HCT116 (cell line): ENCODE results near the gene CRYGN. TPM values are rescaled to one million over a fixed set of nuclear protein-coding genes. Genes with fewer than 3 reads are reported as not detected.

Source experiments
- ATAC-seq: fragments of 200-7000 bp; cut with Tn5 transposase; 2 replicates; pipeline ENCODE4 v1.9.1; 2020; ENCODE audit warnings: mild to moderate bottlenecking, moderate library complexity
- BruUV-seq: library from RNA; stranded (reverse); fragments of 400-500 nt; replicated peaks from 2 replicates; lab custom pipeline; 2021; lab: Mats Ljungman, UMichigan
- CTCF ChIA-PET: fragments of 300-600 bp; sonication (Branson Sonifier 250); formaldehyde crosslinking; loops from one replicate; lab custom pipeline; 2021; ENCODE audit warnings: antibody characterized with exemption; lab: Charles Lee
- POLR2A ChIA-PET: fragments of 300-600, 350-600 bp; sonication (Branson Sonifier 250); formaldehyde crosslinking; loops from one replicate; lab custom pipeline; 2021; ENCODE audit warnings: antibody characterized with exemption; lab: Charles Lee
- RAD21 ChIA-PET, 2 experiments: fragments of 300-600 bp; sonication (Branson Sonifier 250); formaldehyde crosslinking; loops; one replicate each; lab custom pipeline; 2023; ENCODE audit warnings: low total read pairs in 2 of 2; ENCODE audit not compliant: uncharacterized antibody in 2 of 2, unreplicated experiment in 2 of 2, low non-redundant PET in 1 of 2; lab: Charles Lee
- DNase-seq: peaks from one replicate; pipeline ENCODE4 v3.0.0-alpha.2; 2010; ENCODE audit warnings: low read depth, low spot score
- H2AFZ ChIP-seq: fragments of 200-600 bp; shearing (Covaris generic), sonication (generic); 2 replicates; pipeline ENCODE4 v1.6.1; 2017; ENCODE audit warnings: low read depth, mixed run types, mixed read lengths, antibody characterized with exemption, low read length; ENCODE audit not compliant: poor library complexity, severe bottlenecking
- H3K27ac ChIP-seq: 2 replicates; pipeline ENCODE4 v1.5.1; 2012; ENCODE audit warnings: low read depth, low read length
- H3K27me3 ChIP-seq: fragments of 200-600 bp; sonication (generic); 2 replicates; pipeline ENCODE4 v1.6.1; 2016; ENCODE audit warnings: mixed run types, low read length, mixed read lengths; ENCODE audit not compliant: insufficient read depth
- H3K36me3 ChIP-seq, 2 experiments: fragments of 200-500 bp in 1 of 2; fragments of 200-600 bp in 1 of 2; sonication (Bioruptor generic) in 1 of 2; sonication (generic) in 1 of 2; 2 replicates each; pipeline versions ENCODE4 v1.5.1 to v1.6.1; 2014 to 2016; ENCODE audit warnings: low read length in 2 of 2, inconsistent platforms in 1 of 2, mixed read lengths in 1 of 2, mixed run types in 1 of 2; ENCODE audit not compliant: insufficient read depth in 2 of 2, control insufficient read depth in 1 of 2
- H3K4me1 ChIP-seq, 2 experiments: fragments of 200-600 bp in 1 of 2; sonication (generic) in 1 of 2; 2 replicates each; pipeline versions ENCODE4 v1.5.1 to v1.6.1; 2012 to 2017; ENCODE audit warnings: low read length in 2 of 2, inconsistent platforms in 1 of 2, mild to moderate bottlenecking in 1 of 2, mixed read lengths in 1 of 2, mixed run types in 1 of 2, moderate library complexity in 1 of 2; ENCODE audit not compliant: insufficient read depth in 2 of 2, control insufficient read depth in 1 of 2
- H3K4me2 ChIP-seq: fragments of 200-600 bp; sonication (generic); 2 replicates; pipeline ENCODE4 v1.6.1; 2017; ENCODE audit warnings: mixed run types, low read length, mixed read lengths
- H3K4me3 ChIP-seq, 2 experiments: fragments of 200-600 bp in 1 of 2; sonication (generic) in 1 of 2; replicated peaks in 1 of 2; 2 replicates each; pipeline ENCODE4 v1.5.1; 2011 to 2016; ENCODE audit warnings: low read length in 2 of 2, control low read depth in 1 of 2, low read depth in 1 of 2, mild to moderate bottlenecking in 1 of 2, mixed read lengths in 1 of 2, mixed run types in 1 of 2
- H3K79me2 ChIP-seq: fragments of 200-600 bp; sonication (generic); 2 replicates; pipeline ENCODE4 v1.6.1; 2017; ENCODE audit warnings: mild to moderate bottlenecking, mixed run types, low read length, moderate library complexity, mixed read lengths; ENCODE audit not compliant: insufficient read depth
- H3K9ac ChIP-seq: fragments of 200-600 bp; sonication (generic); 2 replicates; pipeline ENCODE4 v1.6.1; 2016; ENCODE audit warnings: low read length, mixed read lengths
- H3K9me2 ChIP-seq: fragments of 200-600 bp; sonication (generic), shearing (Covaris generic); 2 replicates; pipeline ENCODE4 v1.6.1; 2017; ENCODE audit warnings: mixed run types, mild to moderate bottlenecking, moderate library complexity; ENCODE audit not compliant: insufficient read depth
- H3K9me3 ChIP-seq, 2 experiments: fragments of 200-500 bp in 1 of 2; fragments of 200-600 bp in 1 of 2; sonication (Bioruptor generic) in 1 of 2; sonication (generic) in 1 of 2; 2 replicates each; pipeline ENCODE4 v1.6.1; 2014 to 2017; ENCODE audit warnings: low read length in 2 of 2, mixed read lengths in 2 of 2, inconsistent platforms in 1 of 2, low read depth in 1 of 2, mild to moderate bottlenecking in 1 of 2, mixed run types in 1 of 2, moderate library complexity in 1 of 2; ENCODE audit not compliant: control insufficient read depth in 1 of 2, insufficient read depth in 1 of 2
- H4K20me1 ChIP-seq: fragments of 200-600 bp; sonication (generic), shearing (Covaris generic); 2 replicates; pipeline ENCODE4 v1.6.1; 2017; ENCODE audit warnings: mixed run types, mild to moderate bottlenecking, moderate library complexity; ENCODE audit not compliant: insufficient read depth
- ELF1 ChIP-seq: IDR thresholded peaks from 2 replicates; pipeline ENCODE4 v1.6.1; 2012; ENCODE audit warnings: low read depth, borderline replicate concordance
- JUND ChIP-seq: IDR thresholded peaks from 2 replicates; pipeline ENCODE4 v1.6.1; 2012
- POLR2A ChIP-seq: IDR thresholded peaks from 2 replicates; pipeline ENCODE4 v1.7.0; 2011; ENCODE audit warnings: borderline replicate concordance; ENCODE audit not compliant: insufficient read depth, insufficient read length; ENCODE audit errors: extremely low read depth
- RAD21 ChIP-seq: IDR thresholded peaks from 2 replicates; pipeline ENCODE4 v1.6.1; 2012; ENCODE audit warnings: low read depth, mild to moderate bottlenecking
- REST ChIP-seq: IDR thresholded peaks from 2 replicates; pipeline ENCODE4 v1.6.1; 2012; ENCODE audit warnings: low read depth
- SP1 ChIP-seq: IDR thresholded peaks from 2 replicates; pipeline ENCODE4 v1.6.1; 2012; ENCODE audit warnings: low read depth
- YY1 ChIP-seq: IDR thresholded peaks from 2 replicates; pipeline ENCODE4 v1.6.1; 2011; ENCODE audit warnings: low read length, low read depth, moderate library complexity, mild to moderate bottlenecking; ENCODE audit not compliant: insufficient replicate concordance; ENCODE audit errors: extremely low read depth
- ZBTB33 ChIP-seq: IDR thresholded peaks from 2 replicates; pipeline ENCODE4 v1.6.1; 2011; ENCODE audit warnings: mild to moderate bottlenecking, low read length, moderate library complexity; ENCODE audit not compliant: insufficient replicate concordance; ENCODE audit errors: extremely low read depth
- intact Hi-C: fragments of 100-400 bp; cut with micrococcal nuclease; formaldehyde crosslinking; loops from 2 replicates; pipeline ENCODE4 v1.10.0; 2022
- total RNA-seq: library from RNA; stranded (reverse); gene quantifications from one replicate; pipeline ENCODE4 v1.2.1, GENCODE V29; 2021; ENCODE audit not compliant: unreplicated experiment

CRYGN gene
- total RNA-seq, 1 experiment from 2014 or later: not detected

- no peak overlapping the region for H3K9ac ChIP-seq
- H3K79me2 ChIP-seq: no peaks in the 10 kb centered on the region
- H3K4me1 ChIP-seq: no peaks in the 10 kb centered on the region; a peak in 1 of 4 replicates
- no peak overlapping the region for H3K4me3 ChIP-seq
- DNase-seq (no peak), ATAC-seq (no peak)
- ChIA-PET POLR2A (no interaction called here), CTCF (no interaction called here), RAD21 (no interaction called here)
- BruUV-seq: no TSS peak
- H3K27ac ChIP-seq: no peak overlapping the region
- H3K9me2 ChIP-seq: no peaks in the 10 kb centered on the region
- no peaks in the 10 kb centered on the region for H3K27me3 ChIP-seq
- no peak overlapping the region for H2AFZ ChIP-seq
- no peak overlapping the region for H3K4me2 ChIP-seq
- no peaks in the 10 kb centered on the region for H4K20me1 ChIP-seq
- H3K9me3 ChIP-seq: no peaks in the 10 kb centered on the region
- H3K36me3 ChIP-seq: no peaks in the 10 kb centered on the region; a peak in 1 of 4 replicates
- intact Hi-C loops: no loop called here
- TF ChIP-seq JUND: no peak
- no peak for TF ChIP-seq YY1
- no peak for TF ChIP-seq RAD21
- no peak for TF ChIP-seq POLR2A
- TF ChIP-seq ELF1: no peak
- TF ChIP-seq REST: no peak
- no peak for TF ChIP-seq SP1
- no peak for TF ChIP-seq ZBTB33
Observed at GRCh38 chr7:151380199-151381097, 59.5 kb downstream of the CRYGN start.
